Measurements from ENCODE around the gene EPHA2.

The EPHA2 gene

DNA sequence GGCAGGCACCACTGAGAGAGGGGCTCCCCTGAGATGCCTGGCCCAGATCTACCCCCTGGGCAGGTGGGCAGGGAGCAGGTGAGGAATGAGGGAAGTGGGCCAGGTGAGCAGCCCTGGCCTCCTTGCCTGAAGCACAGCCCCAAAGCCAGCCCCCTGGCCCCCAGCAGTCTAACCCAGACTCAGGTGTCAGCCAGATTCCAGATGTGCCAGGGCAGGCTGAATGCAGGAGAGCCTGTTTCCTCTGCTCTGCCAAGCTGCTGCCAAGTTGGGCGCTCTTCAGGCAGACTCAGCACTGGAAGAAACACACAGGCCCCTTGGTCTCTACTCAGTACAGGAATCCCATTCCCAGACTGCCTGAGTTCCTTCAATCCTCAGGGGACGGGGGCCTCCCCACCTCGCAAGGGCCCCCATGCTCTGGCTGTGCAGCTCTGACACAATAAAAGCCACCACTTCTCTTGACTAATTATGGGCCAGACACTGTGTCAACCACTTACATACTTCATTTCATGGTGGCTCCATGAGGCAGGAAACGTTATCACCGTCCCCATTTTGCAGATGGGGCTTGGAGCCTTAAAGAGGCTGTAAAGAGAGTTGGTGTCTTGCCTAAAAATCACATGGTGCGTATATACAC lies 36.2 kb upstream of the EPHA2 start:
- Mint-ChIP-seq H3K4me1 (ENCODE audit: low read depth in 2 of 2) (peaks cover 5% of the 10 kb centered on the region in 2 donors), H3K27me3 (peaks cover 22 to 24% of the 10 kb centered on the region in 2 donors), H3K9me3 (no peaks in the 10 kb centered on the region), H3K4me3 (no peak overlapping the region), H3K27ac (no peak overlapping the region), H3K36me3 (ENCODE audit: insufficient read depth) (no peaks in the 10 kb centered on the region)
- DNase-seq (no peak), ATAC-seq (replicated peaks) (no peak)

DNA sequence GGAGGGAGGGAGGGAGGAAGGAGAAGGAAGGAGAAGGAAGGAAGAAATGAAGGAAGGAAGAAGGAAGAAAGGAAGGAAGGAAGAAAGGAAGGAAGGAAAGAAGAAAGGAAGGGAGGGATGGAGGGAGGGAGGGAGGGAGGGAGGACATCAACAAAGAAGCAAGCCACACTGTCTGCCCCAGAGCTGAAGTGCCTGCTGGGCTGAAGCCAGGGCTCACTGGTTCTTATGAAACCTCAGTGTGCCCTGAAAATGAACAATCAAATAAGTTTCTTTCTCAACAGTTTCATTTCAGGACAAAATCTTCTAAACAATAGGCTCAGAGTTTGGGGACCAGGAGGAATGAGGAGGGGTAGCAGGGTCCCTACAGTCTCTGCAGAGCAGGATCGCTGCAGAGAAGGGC lies 35.4 kb upstream of the EPHA2 start:
- Mint-ChIP-seq H3K9me3 (no peaks in the 10 kb centered on the region), H3K4me1 (ENCODE audit: low read depth in 2 of 2) (peaks cover 5% of the 10 kb centered on the region in 2 donors), H3K27me3 (peaks cover 22 to 24% of the 10 kb centered on the region in 2 donors), H3K36me3 (ENCODE audit: insufficient read depth) (no peaks in the 10 kb centered on the region), H3K27ac (no peak overlapping the region), H3K4me3 (no peak overlapping the region)
- no peak for DNase-seq
- no peak for ATAC-seq (replicated peaks)

DNA sequence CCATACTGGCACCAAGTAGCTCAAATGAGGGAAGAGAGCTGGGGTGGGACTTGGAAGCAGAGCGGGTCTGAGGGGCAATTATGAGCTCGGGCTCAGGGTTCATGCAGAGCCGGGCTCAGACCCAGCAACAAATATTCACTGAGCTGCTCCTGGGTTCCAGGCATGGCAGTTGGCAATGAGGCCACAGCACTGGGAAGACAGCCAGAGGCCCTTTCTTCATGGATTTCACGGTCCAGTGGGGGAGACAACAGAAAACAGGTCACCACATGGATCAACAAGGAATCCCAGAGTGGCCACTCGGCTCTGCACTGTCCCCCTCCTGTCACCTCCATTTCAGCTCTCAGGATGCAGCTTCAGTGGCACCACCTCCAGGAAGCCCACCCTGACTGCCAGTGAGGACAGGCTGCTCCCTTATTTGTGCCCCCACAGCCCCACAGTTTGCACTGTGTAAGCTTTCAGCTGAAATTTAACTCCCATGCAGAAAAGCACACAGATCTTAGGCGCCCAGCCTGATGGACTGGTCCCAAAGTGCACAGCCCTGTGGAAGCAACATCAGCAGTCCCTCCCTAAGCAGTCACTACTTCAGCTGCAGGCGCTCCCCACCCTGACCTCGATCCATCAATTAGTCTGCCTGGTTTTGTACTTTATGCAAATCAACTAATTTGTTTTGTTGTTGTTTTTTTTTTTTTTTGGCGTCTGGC lies 34.2 kb upstream of the EPHA2 start:
- H3K27me3 Mint-ChIP-seq = peaks cover 22 to 24% of the 10 kb centered on the region in 2 donors
- ATAC-seq (replicated peaks) (no peak), DNase-seq (no peak)
- no peak overlapping the region for H3K27ac Mint-ChIP-seq
- no peaks in the 10 kb centered on the region for H3K36me3 Mint-ChIP-seq (ENCODE audit: insufficient read depth)
- peaks cover 5% of the 10 kb centered on the region in 2 donors for H3K4me1 Mint-ChIP-seq (ENCODE audit: low read depth in 2 of 2)
- no peak overlapping the region for H3K4me3 Mint-ChIP-seq
- H3K9me3 Mint-ChIP-seq = no peaks in the 10 kb centered on the region

DNA sequence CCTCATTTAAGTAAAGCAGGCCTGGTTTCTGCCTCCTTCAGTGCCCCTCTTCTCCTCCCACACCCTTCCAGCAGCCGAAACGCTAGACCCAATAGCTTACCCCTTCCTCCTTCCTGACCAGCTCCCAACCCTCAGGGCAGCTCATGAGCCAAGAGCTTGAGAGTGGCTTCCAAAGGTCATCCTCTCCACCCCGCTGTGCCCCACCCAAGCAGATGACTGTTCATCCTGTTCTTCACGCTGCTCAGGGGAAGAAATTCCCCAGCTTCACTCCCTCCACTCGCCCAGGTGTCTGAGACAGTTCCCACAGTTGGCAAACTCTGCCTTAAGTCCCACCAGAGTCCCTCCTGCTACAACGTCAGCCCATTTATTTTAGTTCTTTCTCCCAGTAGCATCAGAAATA lies 33.1 kb upstream of the EPHA2 start:
- H3K4me3 Mint-ChIP-seq = no peak overlapping the region
- no peaks in the 10 kb centered on the region for H3K36me3 Mint-ChIP-seq (ENCODE audit: insufficient read depth)
- peaks cover 5% of the 10 kb centered on the region in 2 donors for H3K4me1 Mint-ChIP-seq (ENCODE audit: low read depth in 2 of 2)
- no peak for ATAC-seq (replicated peaks)
- H3K27me3 Mint-ChIP-seq = peaks cover 22 to 27% of the 10 kb centered on the region in 2 donors
- H3K27ac Mint-ChIP-seq = no peak overlapping the region
- DNase-seq = no peak
- no peaks in the 10 kb centered on the region for H3K9me3 Mint-ChIP-seq

DNA sequence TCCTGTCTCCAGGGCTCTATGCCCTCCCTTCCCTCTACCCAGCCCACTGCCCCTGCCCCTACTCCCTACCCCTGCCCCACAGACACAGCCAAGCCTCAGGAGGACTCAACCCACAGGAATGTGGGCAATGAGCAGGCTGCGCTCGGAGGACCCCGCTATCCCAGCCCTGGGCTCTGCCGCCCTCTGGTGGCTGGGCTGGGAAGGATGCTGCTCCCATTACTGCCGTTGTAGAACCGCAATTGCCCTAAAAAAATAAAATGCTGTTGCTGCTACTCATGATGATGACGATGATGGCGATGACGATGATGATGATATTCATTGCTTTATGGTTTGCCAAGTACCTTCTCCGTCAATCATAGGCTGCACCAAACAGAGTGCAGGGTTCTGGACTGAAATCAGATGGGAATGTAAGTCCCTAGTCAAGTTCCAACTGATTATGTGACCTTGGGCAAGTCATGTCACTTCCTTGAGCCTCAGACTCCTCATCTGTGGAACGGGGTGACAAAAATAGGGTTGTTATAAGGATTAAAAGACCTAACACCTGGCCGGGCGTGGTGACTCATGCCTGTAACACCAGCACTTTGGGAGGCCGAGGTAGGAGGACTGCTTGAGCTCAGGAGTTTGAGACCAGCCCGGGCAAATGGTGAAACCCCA lies 32.0 kb upstream of the EPHA2 start:
- Mint-ChIP-seq H3K4me3 (no peak overlapping the region), H3K27me3 (peaks cover 22 to 35% of the 10 kb centered on the region in 2 donors), H3K9me3 (no peaks in the 10 kb centered on the region), H3K27ac (no peak overlapping the region), H3K4me1 (ENCODE audit: low read depth in 2 of 2) (peaks cover 5% of the 10 kb centered on the region in 2 donors), H3K36me3 (ENCODE audit: insufficient read depth) (no peaks in the 10 kb centered on the region)
- ATAC-seq (replicated peaks) = peak; percentile 92
- peak; percentile 74 to 79 (median 78) for DNase-seq

DNA sequence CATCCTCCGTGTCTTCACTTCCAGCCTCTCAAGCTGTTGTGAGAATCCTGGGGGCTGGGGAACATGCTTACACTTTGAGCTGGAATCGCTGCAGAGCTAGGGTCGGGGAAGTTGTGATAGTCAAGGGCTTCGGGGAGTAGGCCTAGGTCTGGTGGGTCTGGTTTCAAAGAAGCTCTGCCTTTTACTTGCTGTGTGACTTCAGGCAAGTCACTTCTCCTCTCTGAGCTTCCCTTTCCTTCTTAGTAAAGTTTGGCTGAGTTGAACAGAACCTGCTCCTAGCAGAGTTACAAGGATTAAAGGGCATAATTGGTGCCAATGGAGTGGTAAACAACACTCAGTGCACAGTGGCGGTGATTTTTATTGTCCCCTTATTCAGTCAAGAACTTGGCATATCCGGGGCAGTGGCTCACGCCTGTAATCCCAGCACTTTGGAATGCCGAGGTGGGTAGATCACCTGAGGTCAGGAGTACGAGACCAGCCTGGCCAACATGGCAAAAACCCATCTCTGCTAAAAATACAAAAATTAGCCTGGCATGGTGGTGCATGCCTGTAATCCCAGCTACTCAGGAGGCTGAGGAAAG lies 30.9 kb upstream of the EPHA2 start:
- DNase-seq (no peak), ATAC-seq (replicated peaks) (no peak)
- peaks cover 22 to 35% of the 10 kb centered on the region in 2 donors for H3K27me3 Mint-ChIP-seq
- no peak overlapping the region for H3K4me3 Mint-ChIP-seq
- H3K4me1 Mint-ChIP-seq (ENCODE audit: low read depth in 2 of 2) = peaks cover 5% of the 10 kb centered on the region in 2 donors
- no peaks in the 10 kb centered on the region for H3K36me3 Mint-ChIP-seq (ENCODE audit: insufficient read depth)
- H3K9me3 Mint-ChIP-seq = no peaks in the 10 kb centered on the region
- H3K27ac Mint-ChIP-seq = no peak overlapping the region

DNA sequence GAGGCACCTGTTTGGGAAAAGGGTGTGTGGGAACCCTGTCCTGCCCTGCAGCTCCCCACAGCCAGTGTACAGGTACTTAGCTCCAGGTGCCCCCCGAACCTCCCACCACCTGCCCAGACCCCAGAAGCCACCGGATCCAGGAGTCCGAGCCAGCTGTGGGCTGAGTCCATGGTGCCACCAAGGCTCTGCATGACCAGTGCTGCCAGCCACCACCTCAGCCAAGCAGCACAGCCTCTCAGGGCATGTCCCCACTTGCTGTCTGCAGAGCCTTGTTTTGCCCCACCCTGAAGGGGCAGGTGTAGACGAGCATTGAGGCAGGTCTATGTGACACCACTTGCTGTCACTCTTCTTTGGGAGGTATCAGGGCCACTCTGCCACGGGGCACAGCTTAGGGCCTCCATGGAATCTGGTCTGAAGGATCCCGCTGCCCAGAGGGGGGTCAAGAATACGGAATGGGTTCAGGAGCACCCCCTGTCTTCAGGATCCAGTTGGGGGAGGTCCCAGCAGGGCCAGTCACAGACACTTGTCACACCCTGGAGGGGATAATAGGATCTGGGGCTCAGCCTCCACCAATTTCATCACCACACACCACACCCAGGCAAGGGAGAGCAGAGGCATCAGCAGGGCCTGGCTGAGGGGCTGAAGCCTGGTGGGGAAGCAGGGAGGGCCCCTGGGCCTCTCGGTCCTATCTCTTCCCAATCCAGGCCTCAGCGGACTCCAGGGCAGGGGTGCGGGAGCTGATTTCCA lies 28.9 kb upstream of the EPHA2 start:
- DNase-seq (no peak), ATAC-seq (replicated peaks) (no peak)
- peaks cover 0 to 5% of the 10 kb centered on the region in 2 donors for H3K4me1 Mint-ChIP-seq (ENCODE audit: low read depth in 2 of 2)

DNA sequence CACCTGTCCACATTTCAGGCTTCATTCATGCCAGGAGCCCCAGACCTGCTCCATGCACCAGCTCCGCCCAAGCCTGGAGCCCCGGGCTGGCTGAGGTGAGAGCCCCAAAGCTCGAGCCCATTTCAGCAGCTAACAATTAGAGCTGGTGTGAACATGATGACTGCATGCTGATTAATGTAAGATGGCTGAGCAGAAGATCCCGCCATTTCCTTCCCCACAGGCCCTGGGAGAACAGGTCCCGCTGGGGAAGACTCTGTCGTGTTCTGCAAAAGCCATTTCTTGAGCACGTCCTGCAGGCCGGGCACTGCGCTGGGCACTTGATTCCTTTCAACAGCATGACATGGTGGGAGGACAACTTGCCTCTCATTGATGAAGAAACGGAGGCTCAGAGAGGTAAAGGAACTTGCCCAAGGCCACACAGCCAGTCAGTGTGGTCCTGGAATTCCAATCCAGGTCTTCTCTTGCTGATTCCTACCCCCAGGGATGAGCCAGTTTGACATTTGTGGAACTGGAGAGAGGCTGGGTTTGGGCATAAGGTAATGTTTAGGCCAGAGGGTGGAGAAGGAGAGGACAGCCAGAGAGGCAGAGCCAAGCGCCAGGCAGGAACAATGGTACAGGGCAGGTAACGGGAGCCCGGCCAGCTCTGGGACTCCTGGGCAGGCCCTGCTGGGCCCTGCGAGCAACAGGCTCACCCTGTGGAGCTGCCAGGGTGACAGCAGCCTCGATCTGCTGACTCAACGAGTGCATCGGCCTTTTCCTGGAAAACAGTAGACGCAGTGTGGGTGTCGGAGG lies 28.1 kb upstream of the EPHA2 start:
- Mint-ChIP-seq H3K27me3 (peaks cover 4 to 19% of the 10 kb centered on the region in 2 donors), H3K27ac (no peak overlapping the region), H3K36me3 (ENCODE audit: insufficient read depth) (no peaks in the 10 kb centered on the region), H3K4me1 (ENCODE audit: low read depth in 2 of 2) (peaks cover 0 to 5% of the 10 kb centered on the region in 2 donors), H3K4me3 (no peak overlapping the region), H3K9me3 (no peaks in the 10 kb centered on the region)
- DNase-seq (no peak), ATAC-seq (replicated peaks) (no peak)

More for the DNA sequence above, 28.9 kb upstream of the EPHA2 start:
- Mint-ChIP-seq H3K27ac (no peak overlapping the region), H3K27me3 (peaks cover 10 to 25% of the 10 kb centered on the region in 2 donors), H3K36me3 (ENCODE audit: insufficient read depth) (no peaks in the 10 kb centered on the region), H3K9me3 (no peaks in the 10 kb centered on the region), H3K4me3 (no peak overlapping the region)

DNA sequence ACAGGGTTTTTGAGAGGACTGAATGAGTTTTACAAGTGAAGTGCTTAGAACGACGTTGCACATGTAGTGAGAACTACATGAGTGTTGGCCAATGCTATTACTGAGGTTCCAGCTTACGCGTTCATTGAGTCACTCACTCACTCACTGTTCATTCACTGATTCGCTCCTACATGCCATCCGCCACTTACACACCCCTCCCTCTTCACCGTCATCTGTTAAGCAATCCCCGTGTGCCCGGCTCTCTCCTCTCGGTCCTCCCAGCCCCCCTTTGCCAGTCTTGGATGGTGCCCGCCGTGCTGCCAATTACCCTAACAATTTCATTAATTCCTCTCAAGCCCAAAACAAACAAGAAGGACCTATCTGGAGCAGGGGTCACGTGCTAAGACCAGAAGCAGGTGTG lies 27.3 kb upstream of the EPHA2 start:
- ATAC-seq (replicated peaks) (no peak), DNase-seq (no peak)
- H3K4me1 Mint-ChIP-seq (ENCODE audit: low read depth in 2 of 2) = peaks cover 0 to 5% of the 10 kb centered on the region in 2 donors
- H3K27ac Mint-ChIP-seq = no peak overlapping the region
- H3K4me3 Mint-ChIP-seq = no peak overlapping the region
- H3K27me3 Mint-ChIP-seq = peaks cover 0 to 22% of the 10 kb centered on the region in 2 donors
- H3K36me3 Mint-ChIP-seq (ENCODE audit: insufficient read depth) = peaks cover 3% of the 10 kb centered on the region
- no peaks in the 10 kb centered on the region for H3K9me3 Mint-ChIP-seq

DNA sequence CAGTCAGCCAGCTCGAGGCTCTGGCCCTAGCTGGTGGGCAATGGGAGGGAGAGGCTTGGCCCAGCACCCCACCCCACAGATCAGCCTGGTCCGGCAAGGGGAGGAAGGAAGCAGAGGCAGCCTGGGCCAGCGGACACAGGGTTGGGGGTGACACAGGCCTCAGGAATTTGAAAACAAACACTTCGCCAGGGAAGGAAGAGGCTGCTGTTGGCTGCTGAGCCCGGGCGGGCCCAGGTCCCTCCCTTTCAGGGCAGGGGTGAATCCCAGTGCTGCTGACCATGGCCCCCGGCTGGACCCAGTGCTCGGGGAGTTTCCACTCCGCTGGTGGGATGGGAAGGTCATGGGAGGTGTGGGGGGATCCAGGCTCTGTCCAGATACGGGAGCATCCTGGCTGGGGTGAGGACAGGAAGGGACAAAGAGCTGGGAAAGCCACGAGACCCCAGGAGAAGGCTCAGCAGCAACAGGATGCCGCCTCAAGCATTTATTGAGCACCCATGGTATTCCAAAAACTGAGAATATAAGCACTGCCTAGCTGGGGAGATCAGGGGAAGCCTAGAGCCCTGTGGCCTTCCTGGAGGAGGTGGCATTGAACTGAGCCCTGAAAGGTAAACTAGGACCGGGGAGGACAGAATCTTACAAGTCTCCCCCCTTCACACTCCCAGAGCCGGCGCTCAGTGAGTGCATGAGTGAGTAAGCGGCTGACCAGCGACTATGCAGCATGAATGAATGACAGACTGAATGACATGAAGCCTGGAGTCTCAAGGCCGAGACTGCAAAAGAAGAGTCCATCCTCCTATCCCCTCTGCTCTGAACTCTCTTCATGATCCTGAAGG lies 26.2 kb upstream of the EPHA2 start:
- H3K9me3 Mint-ChIP-seq = no peaks in the 10 kb centered on the region
- no peak for DNase-seq
- H3K36me3 Mint-ChIP-seq (ENCODE audit: insufficient read depth) = peaks cover 3% of the 10 kb centered on the region
- ATAC-seq (replicated peaks) = no peak
- H3K27ac Mint-ChIP-seq = no peak overlapping the region
- no peak overlapping the region for H3K4me3 Mint-ChIP-seq
- no peaks in the 10 kb centered on the region for H3K4me1 Mint-ChIP-seq (ENCODE audit: low read depth in 2 of 2)
- peaks cover 0 to 32% of the 10 kb centered on the region in 2 donors for H3K27me3 Mint-ChIP-seq

DNA sequence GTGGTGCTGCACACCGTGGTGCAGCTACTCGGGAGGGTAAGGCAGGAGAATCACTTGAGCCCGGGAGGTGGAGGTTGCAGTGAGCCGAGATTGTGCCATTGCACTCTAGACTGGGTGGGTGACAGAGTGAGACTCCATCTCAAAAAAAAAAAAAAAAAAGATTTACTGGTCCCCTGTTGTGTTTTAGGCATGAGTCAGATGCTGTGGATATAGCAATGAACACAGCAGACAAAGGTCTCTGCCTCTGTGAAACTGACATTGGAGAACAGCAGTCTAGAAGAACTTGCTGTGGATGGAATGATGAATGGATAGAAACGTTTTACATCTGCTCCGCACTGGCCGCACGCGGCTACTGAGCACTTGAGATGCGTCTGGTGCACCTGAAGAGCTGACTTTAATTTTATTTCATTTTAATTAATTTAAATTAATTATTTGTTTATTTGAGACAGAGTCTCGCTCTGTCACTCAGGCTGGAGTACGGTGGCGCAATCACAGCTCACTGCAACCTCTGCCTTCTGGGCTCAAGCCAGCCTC lies 24.5 kb upstream of the EPHA2 start:
- ATAC-seq (replicated peaks) (no peak), DNase-seq (no peak)
- Mint-ChIP-seq H3K4me3 (no peak overlapping the region), H3K36me3 (ENCODE audit: insufficient read depth) (peaks cover 3% of the 10 kb centered on the region), H3K27me3 (peaks cover 0 to 42% of the 10 kb centered on the region in 2 donors), H3K4me1 (ENCODE audit: low read depth in 2 of 2) (no peaks in the 10 kb centered on the region), H3K27ac (no peak overlapping the region), H3K9me3 (no peaks in the 10 kb centered on the region)
